ENCODE data around the gene ALDOA.

ALDOA gene

GRCh38 chr16:30096105-30096861, 30.7 kb downstream of the ALDOA start, which contains the start of gene YPEL3:
Gene YPEL3 (minus strand): TSS chr16:30096213. CDS start chr16:30095482, 731 bp downstream.
- TF ChIP-seq, protein P1, sequence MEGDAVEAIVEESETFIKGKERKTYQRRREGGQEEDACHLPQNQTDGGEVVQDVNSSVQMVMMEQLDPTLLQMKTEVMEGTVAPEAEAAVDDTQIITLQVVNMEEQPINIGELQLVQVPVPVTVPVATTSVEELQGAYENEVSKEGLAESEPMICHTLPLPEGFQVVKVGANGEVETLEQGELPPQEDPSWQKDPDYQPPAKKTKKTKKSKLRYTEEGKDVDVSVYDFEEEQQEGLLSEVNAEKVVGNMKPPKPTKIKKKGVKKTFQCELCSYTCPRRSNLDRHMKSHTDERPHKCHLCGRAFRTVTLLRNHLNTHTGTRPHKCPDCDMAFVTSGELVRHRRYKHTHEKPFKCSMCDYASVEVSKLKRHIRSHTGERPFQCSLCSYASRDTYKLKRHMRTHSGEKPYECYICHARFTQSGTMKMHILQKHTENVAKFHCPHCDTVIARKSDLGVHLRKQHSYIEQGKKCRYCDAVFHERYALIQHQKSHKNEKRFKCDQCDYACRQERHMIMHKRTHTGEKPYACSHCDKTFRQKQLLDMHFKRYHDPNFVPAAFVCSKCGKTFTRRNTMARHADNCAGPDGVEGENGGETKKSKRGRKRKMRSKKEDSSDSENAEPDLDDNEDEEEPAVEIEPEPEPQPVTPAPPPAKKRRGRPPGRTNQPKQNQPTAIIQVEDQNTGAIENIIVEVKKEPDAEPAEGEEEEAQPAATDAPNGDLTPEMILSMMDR (IDR thresholded peaks at IDR 0.05; ENCODE audit: low read depth, low read length), result no peak
- peak within 1 kb of the TSS; percentile 73 to 86 for H3K4me3 ChIP-seq (replicated peaks in 1 of 2; ENCODE audit: low read depth in 2 of 2, low read length in 2 of 2)
- DNase-seq (ENCODE audit: low read depth in 2 of 2), result peak; percentile 85 to 95

- DNase-seq (ENCODE audit: low read depth in 2 of 2), result no peak
- no peak overlapping the region for H3K4me3 ChIP-seq (replicated peaks in 1 of 2; ENCODE audit: low read depth in 2 of 2, low read length in 2 of 2)
- TF ChIP-seq, protein P1 (IDR thresholded peaks at IDR 0.05; ENCODE audit: low read depth, low read length), result no peak
Observed at GRCh38 chr16:30096862-30097563, 31.5 kb downstream of the ALDOA start.

GRCh38 chr16:30104090-30104489, 38.5 kb downstream of the ALDOA start:
- DNase-seq (ENCODE audit: low read depth in 2 of 2), result no peak
- TF ChIP-seq, protein P1 (IDR thresholded peaks at IDR 0.05; ENCODE audit: low read depth, low read length), result no peak
- H3K4me3 ChIP-seq (replicated peaks in 1 of 2; ENCODE audit: low read depth in 2 of 2, low read length in 2 of 2), result no peak overlapping the region

- no peak overlapping the region for H3K4me3 ChIP-seq (replicated peaks in 1 of 2; ENCODE audit: low read depth in 2 of 2, low read length in 2 of 2)
- TF ChIP-seq, protein P1 (IDR thresholded peaks at IDR 0.05; ENCODE audit: low read depth, low read length), result no peak
- DNase-seq (ENCODE audit: low read depth in 2 of 2), result no peak
Observed at GRCh38 chr16:30104492-30104891, 38.9 kb downstream of the ALDOA start.

GRCh38 chr16:30108059-30108850, 42.7 kb downstream of the ALDOA start:
- no peak overlapping the region for H3K4me3 ChIP-seq (replicated peaks in 1 of 2; ENCODE audit: low read depth in 2 of 2, low read length in 2 of 2)
- TF ChIP-seq, protein P1 (IDR thresholded peaks at IDR 0.05; ENCODE audit: low read depth, low read length), result no peak
- DNase-seq (ENCODE audit: low read depth in 2 of 2), result no peak

GRCh38 chr16:30110661-30111060, 45.1 kb downstream of the ALDOA start:
- DNase-seq (ENCODE audit: low read depth in 2 of 2), result no peak
- TF ChIP-seq, protein P1 (IDR thresholded peaks at IDR 0.05; ENCODE audit: low read depth, low read length), result no peak
- no peak overlapping the region for H3K4me3 ChIP-seq (replicated peaks in 1 of 2; ENCODE audit: low read depth in 2 of 2, low read length in 2 of 2)
